ENCODE data around the gene CHRM5.

GRCh38 chr15:34059476-34059875 is 91.2 kb downstream of the CHRM5 start:
- TF ChIP-seq POLR2A (IDR thresholded peaks at IDR 0.05) = no peak
- TF ChIP-seq CTCF (IDR thresholded peaks at IDR 0.05) = no peak
